ENCODE measurements around the gene ARL6IP4.

The ARL6IP4 gene

DNA sequence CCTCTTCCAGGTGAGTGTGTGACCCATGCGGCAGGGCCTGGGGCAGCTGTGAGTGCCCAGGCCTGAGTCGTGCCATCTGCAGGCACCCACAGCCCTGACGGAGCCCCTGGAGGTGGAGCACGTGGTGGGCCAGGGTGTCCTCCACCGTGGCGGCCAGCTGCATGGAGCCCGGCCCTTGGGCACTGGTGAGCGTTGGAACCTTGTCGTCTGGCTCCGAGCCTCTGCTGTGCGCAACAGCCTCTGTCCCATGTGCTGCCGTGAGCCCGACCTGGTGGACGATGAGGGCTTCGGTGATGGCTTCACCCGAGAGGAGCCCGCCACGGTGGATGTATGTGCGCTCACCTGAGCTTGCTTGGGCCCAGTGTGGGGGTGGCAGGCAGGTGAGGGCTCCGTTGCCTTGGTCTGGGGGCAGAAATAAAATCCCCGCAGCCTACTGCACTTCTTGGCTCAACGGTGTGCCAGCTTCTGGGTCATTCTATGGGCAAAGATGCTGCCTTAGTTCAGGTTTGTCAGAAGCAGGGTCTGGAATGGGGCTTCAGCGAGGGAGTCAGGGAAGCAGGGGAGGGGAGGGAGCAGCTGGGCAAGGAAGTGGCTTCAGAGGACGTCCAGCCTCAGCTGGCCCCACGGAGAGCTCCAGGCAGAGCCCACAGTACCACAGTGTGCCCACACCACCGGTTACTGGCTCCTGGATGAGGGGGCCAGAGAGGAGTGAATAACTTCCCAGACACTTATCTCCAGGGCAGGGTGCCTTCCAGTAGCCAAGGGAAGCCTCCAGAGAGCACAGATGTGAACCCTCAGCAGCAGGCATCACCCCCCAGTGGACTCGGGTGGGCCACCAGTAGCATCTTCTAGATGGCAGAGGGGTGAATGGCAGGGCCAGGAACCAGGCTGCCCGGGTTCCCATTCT is 1.2 kb upstream of the ARL6IP4 start:
- no peak for DNase-seq

- DNase-seq = no peak
These were observed 636 bp upstream of the ARL6IP4 start for GRCh38 chr12:122979908-122980182.

GRCh38 chr12:122981036-122981471 is 573 bp downstream of the ARL6IP4 start:
- no peak for DNase-seq

DNA sequence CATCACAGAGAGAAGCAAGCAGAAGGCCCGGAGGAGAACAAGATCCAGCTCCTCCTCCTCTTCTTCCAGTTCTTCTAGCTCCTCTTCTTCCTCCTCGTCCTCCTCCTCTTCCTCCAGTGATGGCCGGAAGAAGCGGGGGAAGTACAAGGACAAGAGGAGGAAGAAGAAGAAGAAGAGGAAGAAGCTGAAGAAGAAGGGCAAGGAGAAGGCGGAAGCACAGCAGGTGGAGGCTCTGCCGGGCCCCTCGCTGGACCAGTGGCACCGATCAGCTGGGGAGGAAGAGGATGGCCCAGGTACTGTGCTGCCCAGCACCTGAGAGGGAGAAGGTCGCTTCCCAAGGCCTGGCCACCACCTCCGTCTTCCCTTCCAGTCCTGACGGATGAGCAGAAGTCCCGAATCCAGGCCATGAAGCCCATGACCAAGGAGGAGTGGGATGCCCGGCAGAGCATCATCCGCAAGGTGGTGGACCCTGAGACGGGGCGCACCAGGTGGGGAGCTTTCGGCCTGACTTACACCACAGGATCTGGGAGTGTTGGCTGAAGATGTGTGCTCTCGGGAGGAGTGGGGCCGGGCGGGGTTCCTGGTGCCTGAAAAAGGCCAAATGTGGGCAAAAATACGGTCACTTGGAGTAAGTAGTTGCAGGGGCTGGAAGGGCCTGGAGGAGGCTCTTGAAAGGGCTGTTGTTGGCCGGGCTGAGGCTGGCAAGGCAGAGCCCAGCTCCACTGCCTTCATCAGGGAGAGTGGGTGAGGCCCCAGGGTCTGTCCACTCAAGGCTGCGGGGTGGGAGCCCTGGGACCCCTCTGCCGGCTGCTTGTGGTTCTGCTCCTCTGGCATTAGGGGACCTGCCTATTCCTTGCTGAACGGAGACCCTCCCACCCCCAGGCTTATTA is 1.4 kb downstream of the ARL6IP4 start:
- DNase-seq = no peak

DNA sequence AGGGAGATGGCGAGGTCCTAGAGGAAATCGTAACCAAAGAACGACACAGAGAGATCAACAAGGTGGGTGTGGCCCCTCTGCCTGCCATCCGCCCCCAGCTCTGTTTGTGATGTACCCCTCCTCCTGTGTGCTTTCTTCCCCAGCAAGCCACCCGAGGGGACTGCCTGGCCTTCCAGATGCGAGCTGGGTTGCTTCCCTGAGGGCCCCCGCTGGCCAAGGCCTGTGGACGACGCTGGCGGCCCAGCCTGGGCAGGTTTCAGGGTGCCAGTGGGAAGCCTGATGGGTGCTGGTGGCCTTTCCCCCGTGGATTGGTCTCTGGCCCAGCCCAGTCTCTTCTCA is 2.0 kb downstream of the ARL6IP4 start:
- DNase-seq = no peak

- DNase-seq = no peak
These were observed 2.7 kb downstream of the ARL6IP4 start for GRCh38 chr12:122982963-122983788.

DNA sequence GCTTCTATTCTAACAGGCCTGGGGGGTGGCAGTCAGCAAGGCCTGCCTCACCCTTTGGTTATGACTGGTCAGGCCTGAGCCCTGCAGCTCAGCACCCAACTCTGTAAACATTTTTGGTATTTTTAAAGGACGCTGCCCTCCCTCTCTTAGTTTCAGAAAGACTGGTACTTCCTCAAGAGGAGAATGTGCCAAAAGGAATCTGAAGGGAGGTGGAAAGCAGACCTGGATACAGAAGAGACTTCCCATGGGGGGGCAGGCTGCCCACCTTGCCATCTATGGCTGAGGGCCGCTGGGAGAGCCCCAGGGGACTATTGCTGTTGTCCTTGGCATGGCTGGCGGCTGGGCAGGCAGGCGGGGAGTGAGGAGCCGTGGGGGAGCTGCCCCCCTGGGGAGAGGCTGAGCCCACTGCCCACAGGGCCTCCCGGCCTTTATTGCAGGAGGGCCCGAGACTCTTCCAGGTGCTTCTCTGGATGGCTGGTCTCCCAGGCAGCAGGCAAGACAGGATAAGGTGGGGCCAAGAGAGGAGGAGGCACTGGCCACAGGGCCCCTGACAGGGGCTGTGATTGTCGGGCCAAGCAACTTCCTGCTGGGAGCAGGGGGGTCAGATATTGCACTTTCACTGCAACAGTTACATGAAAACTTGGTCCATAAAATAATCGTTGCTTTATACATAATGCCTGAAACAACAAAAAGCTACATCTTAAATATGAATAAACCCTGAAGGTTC is 3.5 kb downstream of the ARL6IP4 start:
- no peak for DNase-seq

GRCh38 chr12:122984612-122985337 is 4.3 kb downstream of the ARL6IP4 start:
- DNase-seq = no peak

DNA sequence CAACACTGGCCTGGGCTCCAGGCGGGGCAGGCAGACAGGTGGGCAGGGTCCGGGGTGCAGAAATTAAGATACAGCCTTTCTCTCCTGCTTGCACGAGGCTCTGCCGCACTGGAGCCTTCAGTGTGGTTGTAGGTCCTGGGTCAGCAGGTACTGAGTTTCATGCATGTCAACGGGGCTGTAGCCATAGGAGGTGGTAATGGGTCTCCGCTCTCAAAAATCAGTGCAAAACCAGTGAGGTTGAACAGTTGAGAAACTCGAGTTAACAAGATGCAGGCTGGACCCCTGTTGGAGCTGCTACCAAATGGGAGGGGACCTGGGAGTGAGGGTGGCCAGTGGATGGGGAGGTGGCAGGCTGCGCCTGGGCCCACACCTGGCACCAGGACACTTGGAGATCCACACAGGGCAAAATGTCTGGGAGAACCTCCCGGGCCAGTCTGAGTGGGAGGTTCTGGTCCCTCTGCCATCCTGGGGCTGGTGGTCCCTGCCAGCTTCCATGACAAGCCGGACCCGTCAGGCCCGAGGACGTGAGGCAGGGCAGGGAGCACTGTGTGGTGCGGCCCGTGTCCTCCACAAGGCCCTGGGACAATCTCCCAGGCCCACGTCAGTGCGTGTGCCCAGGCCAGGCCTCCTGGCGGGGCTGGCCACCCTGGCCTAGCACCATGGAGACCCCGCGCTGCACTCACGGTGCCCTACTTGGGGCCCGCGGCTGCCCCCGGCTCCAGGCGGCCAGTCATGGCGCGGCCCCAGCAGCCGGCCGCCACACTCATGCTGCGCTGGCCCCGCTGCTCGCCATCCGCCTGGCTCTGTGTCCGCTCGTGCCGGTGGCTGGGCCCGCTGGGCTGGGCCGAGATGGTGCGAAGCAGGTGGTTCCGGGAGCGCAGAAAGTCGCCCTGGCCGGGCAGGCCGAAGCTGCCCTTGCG is 5.1 kb downstream of the ARL6IP4 start:
- DNase-seq = no peak

DNA sequence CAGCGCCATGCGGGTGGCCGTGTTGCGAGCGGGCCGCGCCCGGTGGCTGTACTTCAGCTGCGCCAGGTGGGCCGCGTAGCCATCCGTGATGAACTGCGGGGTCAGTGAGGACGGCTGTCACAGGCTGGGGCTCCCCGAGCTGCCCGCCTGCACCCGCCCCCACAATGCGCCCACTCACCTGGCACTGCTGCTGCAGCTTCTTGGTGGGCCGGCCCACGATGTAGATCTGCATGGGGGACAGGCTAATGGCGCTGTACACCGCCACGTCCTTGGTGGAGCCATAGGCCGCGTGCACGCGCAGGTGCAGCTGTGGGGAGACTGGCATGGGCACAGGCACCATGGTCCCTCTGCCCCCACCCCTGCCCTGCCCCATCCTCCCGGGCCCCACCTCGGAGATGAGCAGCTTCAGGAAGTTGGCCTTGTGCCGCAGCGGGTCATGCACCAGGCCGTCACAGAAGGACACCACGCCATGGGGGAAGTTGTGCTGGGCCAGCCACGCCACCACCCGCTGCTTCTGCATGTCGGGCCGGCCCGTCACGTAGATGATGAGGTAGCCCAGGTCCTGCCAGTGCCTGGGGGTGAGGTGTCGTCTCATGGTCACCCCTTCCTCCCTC is 5.9 kb downstream of the ARL6IP4 start:
- DNase-seq = no peak

- DNase-seq = no peak
These were observed 6.8 kb downstream of the ARL6IP4 start for GRCh38 chr12:122987086-122987951.

- DNase-seq = no peak
These were observed 7.6 kb downstream of the ARL6IP4 start for GRCh38 chr12:122988036-122988435.

DNA sequence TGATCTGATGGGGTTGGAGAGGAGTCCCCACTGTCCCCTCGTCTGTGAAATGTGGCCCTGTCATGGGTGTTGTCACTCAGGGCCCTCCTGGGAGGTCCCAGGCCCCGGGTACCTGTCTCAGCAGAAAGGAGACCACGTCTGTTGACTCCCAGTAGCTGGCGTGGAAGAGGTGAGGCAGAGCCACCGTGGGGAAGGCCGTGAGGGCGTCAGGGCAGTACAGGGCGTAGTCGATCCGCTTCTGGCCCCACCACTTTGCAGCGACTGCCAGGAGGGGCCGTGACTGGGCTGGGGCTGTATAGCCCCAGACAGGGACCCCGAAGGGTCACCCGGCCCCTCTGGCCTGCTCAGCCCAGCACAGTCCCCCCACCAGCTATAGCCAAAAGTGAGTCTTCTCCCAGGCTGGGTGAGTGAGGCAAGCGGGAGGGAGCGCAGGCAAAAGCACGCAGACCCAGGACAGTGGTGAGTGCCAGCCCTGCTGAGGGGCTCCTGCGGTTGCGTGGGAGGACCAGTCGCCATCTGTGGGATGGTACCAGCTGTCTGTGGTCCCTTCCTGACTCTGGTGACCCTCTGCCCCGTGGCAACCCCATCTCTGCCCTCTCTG is 8.2 kb downstream of the ARL6IP4 start:
- DNase-seq = no peak

- no peak for DNase-seq
These were observed 8.9 kb downstream of the ARL6IP4 start for GRCh38 chr12:122989225-122989839.

- no peak for DNase-seq
These were observed 9.5 kb downstream of the ARL6IP4 start for GRCh38 chr12:122989874-122990419.

- DNase-seq = no peak
These were observed 10.1 kb downstream of the ARL6IP4 start for GRCh38 chr12:122990561-122990960.

DNA sequence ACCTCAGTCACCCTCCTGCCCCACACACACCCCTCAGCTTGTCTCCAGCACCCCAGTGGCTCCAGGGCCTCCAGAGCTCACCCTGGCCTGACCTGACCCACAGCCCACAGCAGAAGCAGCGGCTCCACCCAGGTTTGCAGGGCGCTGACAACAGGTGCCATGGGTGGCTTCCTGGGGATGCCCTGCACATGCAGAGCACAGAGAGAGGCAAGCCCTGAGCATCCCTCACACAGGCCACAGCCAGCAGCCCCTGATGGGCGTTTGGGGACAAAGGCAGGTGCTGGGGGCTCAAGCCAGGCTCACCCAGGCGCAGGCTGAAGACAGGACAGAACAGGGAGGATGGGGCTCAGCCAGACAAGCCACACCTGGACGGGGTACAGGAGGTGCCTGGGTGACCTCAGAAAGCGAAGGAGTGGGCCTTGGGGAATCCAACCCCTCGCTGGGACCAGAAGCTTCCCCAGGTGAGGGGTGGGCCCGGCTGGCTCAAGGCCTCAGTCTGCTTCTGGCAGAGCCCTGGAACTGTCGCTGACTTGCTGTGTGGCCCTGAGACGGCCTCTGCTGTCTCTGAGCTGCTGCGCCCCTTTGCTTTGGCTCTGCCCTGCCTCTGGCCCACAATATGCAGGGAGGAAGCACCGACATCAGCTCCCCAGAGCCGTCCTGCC is 10.6 kb downstream of the ARL6IP4 start:
- no peak for DNase-seq

Measured in activated gamma-delta T cell (primary cell).